ENCODE measurements around the gene DHX35. TPM values are rescaled to one million over a fixed set of nuclear protein-coding genes. Genes with fewer than 3 reads are reported as not detected.

The DHX35 gene
- polyA plus RNA-seq, 1 donor from 2014 or later: 21.3 TPM

GRCh38 chr20:38941726-38942389, 20.3 kb upstream of the DHX35 start:
- Histone ChIP-seq H3K27me3 (ENCODE audit: insufficient read depth, low read depth, low read length) (no peaks in the 10 kb centered on the region), H4K20me1 (ENCODE audit: insufficient read depth) (no peaks in the 10 kb centered on the region), H3K9me2 (ENCODE audit: insufficient read depth, low read length) (no peaks in the 10 kb centered on the region), H3K4me2 (ENCODE audit: low read length) (no peak overlapping the region), H3K79me2 (replicated peaks; ENCODE audit: insufficient read depth, low read length) (no peaks in the 10 kb centered on the region), H2AFZ (ENCODE audit: low read depth, low read length) (no peak overlapping the region), H3K9me3 (ENCODE audit: low read length) (no peaks in the 10 kb centered on the region), H3F3A (ENCODE audit: insufficient read depth, low read length, poor library complexity, severe bottlenecking) (no peaks in the 10 kb centered on the region), H3K36me3 (ENCODE audit: insufficient read depth, low read length) (no peaks in the 10 kb centered on the region), H3K9ac (ENCODE audit: low read length) (no peak overlapping the region), H3K27ac (ENCODE audit: low read length) (no peak overlapping the region), H3K4me3 (ENCODE audit: low read length) (no peak overlapping the region)
- no peak for TF ChIP-seq REST (IDR thresholded peaks at IDR 0.05; ENCODE audit: borderline replicate concordance)
- TF ChIP-seq EP300 (conservative IDR thresholded peaks at IDR 0.05; ENCODE audit: poor library complexity, severe bottlenecking): no peak
- no peak for TF ChIP-seq SMC3 (conservative IDR thresholded peaks at IDR 0.05; ENCODE audit: poor library complexity)
- TF ChIP-seq TAF1 (IDR thresholded peaks at IDR 0.05; ENCODE audit: low read depth): no peak
- TF ChIP-seq POLR2AphosphoS5 (IDR thresholded peaks at IDR 0.05): no peak
- TF ChIP-seq MXI1 (conservative IDR thresholded peaks at IDR 0.05; ENCODE audit: poor library complexity, severe bottlenecking): no peak
- no peak for TF ChIP-seq EZH2 (IDR thresholded peaks at IDR 0.05; ENCODE audit: borderline replicate concordance, insufficient read depth, low read length, poor library complexity, severe bottlenecking)
- no peak for TF ChIP-seq RAD21 (conservative IDR thresholded peaks at IDR 0.05)
- no peak for TF ChIP-seq CTCF (IDR thresholded peaks at IDR 0.05; ENCODE audit: poor library complexity, severe bottlenecking)

- H3K9me3 ChIP-seq (ENCODE audit: low read length): no peaks in the 10 kb centered on the region
- no peaks in the 10 kb centered on the region for H3K36me3 ChIP-seq (ENCODE audit: insufficient read depth, low read length)
- H3K79me2 ChIP-seq (replicated peaks; ENCODE audit: insufficient read depth, low read length): no peaks in the 10 kb centered on the region
- H3K4me3 ChIP-seq (ENCODE audit: low read length): no peak overlapping the region
- no peaks in the 10 kb centered on the region for H4K20me1 ChIP-seq (ENCODE audit: insufficient read depth)
- H2AFZ ChIP-seq (ENCODE audit: low read depth, low read length): no peak overlapping the region
- no peak overlapping the region for H3K9ac ChIP-seq (ENCODE audit: low read length)
- H3F3A ChIP-seq (ENCODE audit: insufficient read depth, low read length, poor library complexity, severe bottlenecking): no peaks in the 10 kb centered on the region
- TF ChIP-seq CTCF (IDR thresholded peaks at IDR 0.05; ENCODE audit: poor library complexity, severe bottlenecking) (no peak), RAD21 (conservative IDR thresholded peaks at IDR 0.05) (no peak), SMC3 (conservative IDR thresholded peaks at IDR 0.05; ENCODE audit: poor library complexity) (no peak), TAF1 (IDR thresholded peaks at IDR 0.05; ENCODE audit: low read depth) (no peak), EP300 (conservative IDR thresholded peaks at IDR 0.05; ENCODE audit: poor library complexity, severe bottlenecking) (no peak), REST (IDR thresholded peaks at IDR 0.05; ENCODE audit: borderline replicate concordance) (no peak)
- H3K27me3 ChIP-seq (ENCODE audit: insufficient read depth, low read depth, low read length): no peaks in the 10 kb centered on the region
- H3K27ac ChIP-seq (ENCODE audit: low read length): no peak overlapping the region
- no peak overlapping the region for H3K4me2 ChIP-seq (ENCODE audit: low read length)
- H3K9me2 ChIP-seq (ENCODE audit: insufficient read depth, low read length): no peaks in the 10 kb centered on the region
Measured at GRCh38 chr20:38945012-38945411, 17.1 kb upstream of the DHX35 start.

Measured in neural cell (in vitro differentiated cells).